ENCODE measurements around the gene GANC. TPM values are rescaled to one million over a fixed set of nuclear protein-coding genes. Genes with fewer than 3 reads are reported as not detected.

GANC gene
- total RNA-seq, 1 donor from 2014 or later, result 14.2 TPM

DNA sequence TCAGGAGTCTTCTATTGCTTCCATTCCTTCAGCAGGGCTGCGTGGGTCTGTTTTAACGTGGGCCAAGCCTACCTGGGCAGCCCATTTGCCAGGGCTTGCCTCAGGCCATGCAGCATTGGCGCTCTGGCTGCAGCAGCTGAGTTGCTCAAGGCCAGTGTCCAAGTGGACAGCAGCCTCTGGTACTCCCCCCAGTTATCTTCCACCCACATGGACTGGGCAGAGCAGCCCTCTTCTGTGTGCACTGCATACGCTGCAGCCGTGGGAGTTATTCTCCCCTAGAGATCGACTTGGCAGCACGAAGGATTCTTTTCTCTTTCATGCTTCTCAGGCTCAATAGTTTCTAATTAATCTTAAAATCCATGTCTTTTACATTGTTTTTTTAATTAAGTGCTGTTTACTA, 79.4 kb downstream of the GANC start:
- DNase-seq (ENCODE audit: low read depth), result no peak
- H3K4me3 ChIP-seq (ENCODE audit: low read depth, low read length), result no peak overlapping the region
- no peaks in the 10 kb centered on the region for H3K27me3 ChIP-seq (ENCODE audit: control insufficient read depth, insufficient read depth, low read length)
- H3K36me3 ChIP-seq (ENCODE audit: control insufficient read depth, insufficient read depth, low read length), result no peaks in the 10 kb centered on the region
- TF ChIP-seq, protein P1, sequence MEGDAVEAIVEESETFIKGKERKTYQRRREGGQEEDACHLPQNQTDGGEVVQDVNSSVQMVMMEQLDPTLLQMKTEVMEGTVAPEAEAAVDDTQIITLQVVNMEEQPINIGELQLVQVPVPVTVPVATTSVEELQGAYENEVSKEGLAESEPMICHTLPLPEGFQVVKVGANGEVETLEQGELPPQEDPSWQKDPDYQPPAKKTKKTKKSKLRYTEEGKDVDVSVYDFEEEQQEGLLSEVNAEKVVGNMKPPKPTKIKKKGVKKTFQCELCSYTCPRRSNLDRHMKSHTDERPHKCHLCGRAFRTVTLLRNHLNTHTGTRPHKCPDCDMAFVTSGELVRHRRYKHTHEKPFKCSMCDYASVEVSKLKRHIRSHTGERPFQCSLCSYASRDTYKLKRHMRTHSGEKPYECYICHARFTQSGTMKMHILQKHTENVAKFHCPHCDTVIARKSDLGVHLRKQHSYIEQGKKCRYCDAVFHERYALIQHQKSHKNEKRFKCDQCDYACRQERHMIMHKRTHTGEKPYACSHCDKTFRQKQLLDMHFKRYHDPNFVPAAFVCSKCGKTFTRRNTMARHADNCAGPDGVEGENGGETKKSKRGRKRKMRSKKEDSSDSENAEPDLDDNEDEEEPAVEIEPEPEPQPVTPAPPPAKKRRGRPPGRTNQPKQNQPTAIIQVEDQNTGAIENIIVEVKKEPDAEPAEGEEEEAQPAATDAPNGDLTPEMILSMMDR (IDR thresholded peaks at IDR 0.05; ENCODE audit: insufficient read depth, low read length, poor library complexity, severe bottlenecking), result no peak

GRCh38 chr15:42353061-42353460, 80.1 kb downstream of the GANC start:
- H3K36me3 ChIP-seq (ENCODE audit: control insufficient read depth, insufficient read depth, low read length), result no peaks in the 10 kb centered on the region
- no peak for DNase-seq (ENCODE audit: low read depth)
- no peaks in the 10 kb centered on the region for H3K27me3 ChIP-seq (ENCODE audit: control insufficient read depth, insufficient read depth, low read length)
- H3K4me3 ChIP-seq (ENCODE audit: low read depth, low read length), result no peak overlapping the region
- TF ChIP-seq, protein P1 (IDR thresholded peaks at IDR 0.05; ENCODE audit: insufficient read depth, low read length, poor library complexity, severe bottlenecking), result no peak

GRCh38 chr15:42354824-42355223, 81.8 kb downstream of the GANC start:
- DNase-seq (ENCODE audit: low read depth), result no peak
- Histone ChIP-seq H3K36me3 (ENCODE audit: control insufficient read depth, insufficient read depth, low read length) (no peaks in the 10 kb centered on the region), H3K4me3 (ENCODE audit: low read depth, low read length) (no peak overlapping the region), H3K27me3 (ENCODE audit: control insufficient read depth, insufficient read depth, low read length) (no peaks in the 10 kb centered on the region)
- TF ChIP-seq, protein P1 (IDR thresholded peaks at IDR 0.05; ENCODE audit: insufficient read depth, low read length, poor library complexity, severe bottlenecking), result no peak

DNA sequence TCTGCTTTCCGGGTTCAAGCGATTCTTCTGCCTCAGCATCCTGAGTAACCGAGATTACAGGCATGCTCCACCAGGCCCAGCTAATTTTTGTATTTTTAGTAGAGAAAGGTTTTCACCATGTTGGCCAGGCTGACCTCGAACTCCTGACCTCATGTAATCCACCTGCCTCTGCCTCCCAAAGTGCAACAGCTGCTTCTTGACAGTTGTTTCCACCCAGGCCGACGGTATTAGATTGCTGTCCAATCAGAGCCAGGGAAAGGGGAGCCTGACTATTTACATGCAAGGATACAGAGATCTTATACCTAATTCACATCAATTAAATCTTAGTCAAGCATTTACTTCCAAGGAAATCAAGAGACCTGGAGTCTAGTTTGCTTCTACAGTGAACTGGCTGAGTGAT, 82.3 kb downstream of the GANC start:
- Histone ChIP-seq H3K4me3 (ENCODE audit: low read depth, low read length) (no peak overlapping the region), H3K36me3 (ENCODE audit: control insufficient read depth, insufficient read depth, low read length) (no peaks in the 10 kb centered on the region), H3K27me3 (ENCODE audit: control insufficient read depth, insufficient read depth, low read length) (no peaks in the 10 kb centered on the region)
- DNase-seq (ENCODE audit: low read depth), result no peak
- TF ChIP-seq, protein P1 (IDR thresholded peaks at IDR 0.05; ENCODE audit: insufficient read depth, low read length, poor library complexity, severe bottlenecking), result no peak

DNA sequence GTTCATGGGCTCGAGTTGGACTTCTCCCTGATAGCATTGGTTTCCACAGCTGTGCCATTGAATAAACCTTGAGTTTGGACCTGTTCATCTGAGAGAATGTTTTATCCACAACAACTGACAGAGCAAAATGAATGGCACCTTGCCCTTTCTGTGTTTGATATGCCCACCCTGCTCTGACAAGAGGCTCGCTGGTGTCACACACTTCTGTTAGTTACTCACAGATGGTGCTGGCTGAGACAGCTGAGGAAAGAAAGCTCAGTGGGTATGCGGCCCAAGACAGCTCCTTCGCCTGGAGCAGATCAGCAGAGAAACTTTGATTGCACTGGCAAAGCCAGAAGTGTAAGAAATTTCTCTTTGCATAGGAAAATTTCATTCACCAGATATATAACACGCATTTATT, 83.8 kb downstream of the GANC start:
- H3K36me3 ChIP-seq (ENCODE audit: control insufficient read depth, insufficient read depth, low read length), result no peaks in the 10 kb centered on the region
- no peak overlapping the region for H3K4me3 ChIP-seq (ENCODE audit: low read depth, low read length)
- TF ChIP-seq, protein P1 (IDR thresholded peaks at IDR 0.05; ENCODE audit: insufficient read depth, low read length, poor library complexity, severe bottlenecking), result no peak
- no peaks in the 10 kb centered on the region for H3K27me3 ChIP-seq (ENCODE audit: control insufficient read depth, insufficient read depth, low read length)
- DNase-seq (ENCODE audit: low read depth), result no peak

DNA sequence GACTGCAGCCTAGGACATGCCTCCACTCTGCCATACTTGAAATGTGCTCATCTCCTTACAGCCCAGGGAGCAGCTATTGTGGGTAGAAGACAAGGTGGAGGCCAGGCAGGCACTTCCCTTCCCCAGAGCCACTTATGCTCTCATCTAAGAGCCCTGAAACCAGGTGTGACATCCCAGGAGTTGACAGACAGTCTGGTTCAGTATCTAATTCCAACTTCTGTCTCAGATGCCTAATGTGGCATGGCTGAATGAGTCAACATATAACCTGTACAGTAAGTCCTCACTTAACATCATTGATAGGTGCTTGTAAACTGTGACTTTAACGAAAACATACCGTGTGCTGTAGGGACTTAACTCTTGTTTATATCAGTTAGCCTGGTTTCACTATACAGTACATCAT, 85.1 kb downstream of the GANC start:
- DNase-seq (ENCODE audit: low read depth), result no peak
- TF ChIP-seq, protein P1 (IDR thresholded peaks at IDR 0.05; ENCODE audit: insufficient read depth, low read length, poor library complexity, severe bottlenecking), result no peak

More for the DNA sequence above, 85.1 kb downstream of the GANC start:
- Histone ChIP-seq H3K27me3 (ENCODE audit: control insufficient read depth, insufficient read depth, low read length) (no peaks in the 10 kb centered on the region), H3K36me3 (ENCODE audit: control insufficient read depth, insufficient read depth, low read length) (no peaks in the 10 kb centered on the region), H3K4me3 (ENCODE audit: low read depth, low read length) (no peak overlapping the region)

Data from kidney epithelial cell (primary cell).